Activated CD4-positive, alpha-beta T cell treated with anti-CD3 and anti-CD28 coated beads, Interleukin-2, Interleukin-6, amounts not matched to agents 100 ng/mL and 50 ng/mL, durations not matched to agents 16 hours and 8 hours (primary cell): ENCODE measurements around the gene GTF2H2.
"Not testable (repeated sequence)": the region's sequence is repeated elsewhere in the genome, so short reads cannot be mapped to it uniquely, and the experiment has no call there.

Experiments
- DNase-seq: peaks from one replicate; pipeline ENCODE4 v3.0.0-alpha.2; 2020

Gene GTF2H2

DNA sequence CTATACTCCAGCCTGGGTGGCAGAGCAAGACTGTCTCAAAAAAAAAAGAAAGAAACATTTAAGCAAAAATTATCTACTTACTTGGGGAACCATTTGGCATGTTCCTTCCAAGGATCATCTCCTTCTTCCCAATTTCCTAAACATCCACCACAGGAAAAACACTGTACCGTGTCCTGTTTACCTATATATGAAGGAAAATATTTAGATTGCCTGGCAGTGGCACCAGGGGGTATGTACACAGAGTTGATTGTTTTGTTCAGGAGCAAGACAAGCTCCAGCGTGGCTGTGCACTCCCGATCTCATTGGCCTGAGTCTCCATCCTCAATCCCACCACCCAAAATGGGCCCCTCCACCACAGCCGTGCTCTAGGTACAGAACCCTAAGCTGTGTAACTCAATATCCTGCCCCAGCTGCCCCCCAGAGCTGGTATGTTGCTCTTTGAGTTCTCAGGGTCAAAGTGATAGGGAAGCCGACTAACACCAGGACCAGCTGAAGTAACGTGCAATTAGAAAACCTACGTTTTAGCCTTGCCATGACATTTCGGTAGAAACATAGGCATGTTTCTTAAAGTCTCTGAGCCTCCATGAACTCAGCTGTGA, 56.2 kb downstream of the GTF2H2 start:
- no peak for DNase-seq

DNA sequence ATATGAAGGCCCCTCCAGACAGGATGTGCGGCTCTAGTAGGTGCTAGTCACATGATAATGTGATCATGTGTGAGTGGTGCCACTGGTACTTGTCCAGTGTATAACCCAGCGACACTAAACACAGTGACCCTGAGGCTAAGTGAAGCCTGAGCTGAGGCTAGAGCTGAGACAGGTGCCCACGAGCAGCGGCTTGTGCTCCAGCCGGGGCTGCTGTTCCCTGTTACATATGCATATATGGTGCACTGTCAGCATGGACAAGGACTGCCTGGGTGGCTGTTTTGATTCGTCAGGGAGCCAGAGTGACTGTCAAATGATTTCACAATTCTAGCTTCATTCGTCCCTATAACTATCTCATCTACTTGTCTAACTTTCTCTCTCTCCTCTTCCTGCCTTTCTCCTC, 60.5 kb downstream of the GTF2H2 start:
- DNase-seq, result not testable (repeated sequence)
